ENCODE results near the gene SPATA46.
"Not testable (repeated sequence)": the region's sequence is repeated elsewhere in the genome, so short reads cannot be mapped to it uniquely, and the experiment has no call there.

The SPATA46 gene

DNA sequence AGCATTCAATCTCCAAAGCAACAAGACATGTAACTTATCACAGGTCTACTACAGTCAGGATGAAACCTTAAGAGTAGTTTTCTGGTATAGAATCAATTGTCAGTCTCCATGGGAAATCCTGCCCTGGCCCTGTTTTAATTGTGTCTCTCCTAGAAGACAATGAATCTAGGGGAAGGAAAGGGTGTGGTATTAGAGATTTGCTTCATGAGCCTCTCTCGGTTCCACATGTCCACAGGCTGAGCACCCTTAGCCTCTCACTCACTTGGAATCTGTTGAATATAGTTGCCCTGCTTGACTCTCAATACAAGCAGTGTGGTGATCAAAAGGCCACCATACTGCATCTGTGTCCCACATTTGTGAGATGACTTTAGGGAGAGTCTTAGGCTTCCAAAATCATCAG, 17.7 kb downstream of the SPATA46 start:
- in situ Hi-C loops (cut with MboI; ENCODE audit: low sequenced_read_pairs): no loop called here

DNA sequence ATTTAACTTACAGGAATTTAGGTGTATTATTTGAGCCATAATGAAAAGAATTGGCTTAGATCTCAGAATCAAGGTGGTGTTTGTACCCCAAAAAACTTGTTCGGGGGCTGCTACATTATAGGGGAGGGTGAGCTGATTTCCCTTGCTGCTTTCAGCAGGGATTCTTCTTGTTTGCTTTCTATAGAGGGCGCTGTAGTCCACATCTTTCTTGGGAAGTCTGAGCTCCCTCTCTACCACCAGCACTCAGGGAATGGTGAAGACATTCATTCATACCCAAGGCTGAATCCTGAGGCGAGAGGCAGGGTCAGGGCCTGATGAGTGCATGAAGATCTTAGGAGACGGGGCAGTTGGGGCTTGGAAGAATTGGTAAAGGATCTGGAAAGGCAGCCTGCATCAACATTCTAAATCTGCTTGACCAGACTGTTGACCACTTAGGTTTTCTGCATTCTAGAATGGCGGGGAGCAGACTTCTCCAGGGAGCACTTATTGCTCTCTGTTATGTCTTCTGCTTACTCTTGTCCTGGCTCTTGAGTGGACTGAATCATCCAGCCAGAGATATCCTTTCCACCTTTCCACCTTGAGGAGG, 18.9 kb downstream of the SPATA46 start:
- in situ Hi-C loops (cut with MboI; ENCODE audit: low sequenced_read_pairs): no loop called here

DNA sequence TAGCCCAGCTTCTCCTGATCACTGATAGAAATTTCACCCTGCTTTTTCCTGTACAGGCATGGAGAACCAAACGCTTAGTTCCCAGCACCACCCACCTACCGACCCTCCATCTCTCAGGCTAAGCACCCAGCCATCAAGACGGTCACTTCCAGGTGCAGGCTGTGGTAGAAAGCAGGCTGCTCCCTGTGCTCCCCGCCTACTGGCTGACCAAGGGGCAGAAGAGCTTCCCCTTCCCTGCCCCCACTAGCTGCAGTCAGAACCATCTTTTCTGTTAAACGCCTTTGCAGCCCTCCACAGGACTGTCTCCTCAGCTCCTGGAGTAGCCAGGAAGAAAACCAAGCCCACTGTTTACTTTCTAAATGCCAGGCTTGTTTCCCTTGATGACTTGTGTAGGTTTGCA, 23.0 kb downstream of the SPATA46 start:
- in situ Hi-C loops (cut with MboI; ENCODE audit: low sequenced_read_pairs): no loop called here

DNA sequence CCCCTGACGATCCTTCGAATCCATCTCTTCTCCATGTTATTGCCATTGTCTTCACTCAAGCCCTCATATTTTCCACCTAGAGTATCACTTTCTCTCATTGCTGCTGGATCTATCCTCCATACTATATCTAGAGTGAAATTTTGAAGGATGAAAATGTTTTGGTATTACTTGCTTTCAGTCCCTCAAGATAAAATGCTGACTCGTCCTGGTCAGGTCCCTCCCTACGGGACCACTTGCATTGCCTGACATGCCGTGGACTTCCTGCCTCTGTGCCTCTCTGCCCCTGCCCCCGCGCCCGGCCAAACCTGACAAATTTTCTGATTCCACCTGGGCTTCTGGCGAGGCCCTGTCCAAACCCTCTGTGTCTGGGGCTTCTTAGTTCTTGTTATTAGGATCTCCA, 23.6 kb downstream of the SPATA46 start:
- in situ Hi-C loops (cut with MboI; ENCODE audit: low sequenced_read_pairs): no loop called here

DNA sequence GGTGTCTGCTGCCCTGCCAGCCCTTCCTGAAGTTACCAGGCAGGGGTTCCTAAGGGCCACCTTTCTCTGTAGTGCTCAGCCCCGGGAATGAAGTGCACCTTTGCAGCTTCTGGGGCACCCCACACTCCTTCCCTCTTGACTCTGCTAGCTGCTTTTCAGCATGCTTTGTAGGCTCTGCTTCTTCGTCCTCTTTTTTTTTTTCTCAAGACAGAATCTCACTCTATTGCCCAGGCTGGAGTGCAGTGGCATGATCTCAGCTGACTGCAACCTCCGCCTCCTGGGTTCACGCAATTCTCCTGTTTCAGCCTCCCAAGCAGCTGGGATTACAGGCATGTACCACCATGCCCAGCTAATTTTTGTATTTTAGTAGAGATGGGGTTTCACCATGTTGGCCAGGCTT, 24.8 kb downstream of the SPATA46 start:
- in situ Hi-C loops (cut with MboI; ENCODE audit: low sequenced_read_pairs): not testable (repeated sequence)

DNA sequence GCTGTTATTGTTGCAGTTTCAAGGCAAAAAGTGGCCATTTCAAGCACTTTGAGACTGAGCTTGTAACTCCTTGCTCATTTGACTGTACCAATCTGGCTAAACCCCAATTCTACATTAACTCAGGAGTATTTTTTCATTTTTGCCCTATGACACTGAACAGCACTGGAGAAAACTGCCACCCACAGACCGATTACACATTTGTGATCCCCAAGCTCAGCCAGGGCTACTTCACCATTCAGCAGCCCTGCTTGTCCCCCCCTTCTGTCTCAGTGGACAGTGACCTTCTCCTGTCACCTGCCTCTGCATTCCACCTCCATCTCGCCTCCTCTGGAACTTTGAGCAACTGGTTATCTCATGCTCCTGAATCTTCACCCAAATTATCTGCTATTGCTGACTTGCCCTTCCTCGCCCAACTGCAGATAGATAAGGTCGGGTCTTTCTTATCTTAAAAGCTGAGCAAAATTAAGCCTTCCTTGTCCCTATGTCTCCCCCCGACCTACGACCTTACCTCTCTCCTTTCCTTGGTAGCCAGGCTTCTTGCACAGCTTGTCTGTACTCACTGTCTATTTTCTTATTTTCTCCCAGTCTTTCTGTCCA, 25.3 kb downstream of the SPATA46 start:
- in situ Hi-C loops (cut with MboI; ENCODE audit: low sequenced_read_pairs): no loop called here

DNA sequence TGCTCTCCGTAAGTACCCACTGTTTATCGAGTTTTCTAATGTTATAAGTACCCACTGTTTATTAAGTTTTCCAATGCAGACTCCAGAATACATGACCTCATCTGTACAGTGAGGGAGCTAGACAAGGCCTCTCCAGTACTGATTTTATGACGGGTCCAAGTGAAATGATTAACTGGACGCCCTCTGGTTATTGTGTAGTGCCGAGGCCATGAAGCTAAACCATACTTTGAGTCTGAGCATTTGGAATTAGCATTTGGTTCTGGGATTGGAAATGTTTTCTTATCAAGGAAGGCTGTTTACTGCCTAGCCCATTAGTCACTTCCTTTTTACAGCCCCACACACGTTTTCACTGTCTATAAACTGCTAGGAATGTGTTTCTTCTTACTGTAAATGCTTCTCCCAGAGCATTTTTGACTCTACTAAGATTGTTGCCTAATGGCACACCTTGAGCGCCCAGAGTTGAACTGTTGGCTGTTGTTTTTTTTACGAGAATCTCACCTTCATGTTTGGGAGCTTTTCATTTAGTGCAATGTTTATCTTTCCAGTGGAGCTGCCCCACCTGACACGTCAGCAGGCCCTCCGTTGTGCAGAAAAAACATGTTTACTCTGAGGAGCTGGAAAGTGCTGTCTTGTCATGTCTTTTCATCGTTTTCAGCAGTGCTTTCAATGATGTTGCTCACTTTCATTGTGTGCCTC, 26.9 kb downstream of the SPATA46 start:
- in situ Hi-C loops (cut with MboI; ENCODE audit: low sequenced_read_pairs): no loop called here

DNA sequence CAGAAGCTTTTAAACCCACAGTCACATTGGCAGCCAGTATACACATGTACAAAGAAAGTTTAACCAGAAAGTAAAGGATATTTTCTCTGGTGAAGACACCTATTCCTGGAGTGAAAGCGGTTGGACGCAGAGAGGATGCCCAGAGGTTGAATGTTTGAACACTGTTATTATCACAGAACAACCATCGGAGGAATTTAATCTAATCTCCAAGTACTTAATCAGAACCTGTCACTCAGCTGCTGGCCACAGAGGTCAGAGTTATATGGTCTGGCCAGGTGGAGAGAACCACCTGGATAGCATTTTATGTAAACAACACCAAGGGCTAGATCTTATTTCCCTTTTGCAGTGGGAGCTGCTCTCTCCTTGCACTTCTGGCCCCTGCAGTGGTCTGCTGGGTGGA, 29.4 kb downstream of the SPATA46 start:
- in situ Hi-C loops (cut with MboI; ENCODE audit: low sequenced_read_pairs): no loop called here

DNA sequence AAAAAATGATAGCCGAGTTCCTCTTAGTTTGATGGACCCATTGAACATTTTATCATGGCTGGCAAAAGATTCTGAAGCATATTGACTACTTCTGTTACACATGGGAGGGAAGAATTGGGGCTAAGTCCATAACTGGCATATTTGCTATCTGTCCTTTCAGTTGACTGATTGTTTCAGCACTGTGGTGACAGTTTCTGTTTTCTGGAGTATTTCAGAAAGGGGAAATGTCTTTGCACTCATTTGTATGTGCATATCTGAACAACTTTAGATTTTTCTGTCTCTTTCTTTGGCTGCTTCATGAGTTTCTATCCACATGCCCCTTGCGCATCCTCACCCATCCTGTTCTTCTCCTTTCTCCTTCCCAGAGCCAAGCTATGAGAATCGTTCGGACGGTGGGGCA, 33.2 kb downstream of the SPATA46 start:
- in situ Hi-C loops (cut with MboI; ENCODE audit: low sequenced_read_pairs): no loop called here

DNA sequence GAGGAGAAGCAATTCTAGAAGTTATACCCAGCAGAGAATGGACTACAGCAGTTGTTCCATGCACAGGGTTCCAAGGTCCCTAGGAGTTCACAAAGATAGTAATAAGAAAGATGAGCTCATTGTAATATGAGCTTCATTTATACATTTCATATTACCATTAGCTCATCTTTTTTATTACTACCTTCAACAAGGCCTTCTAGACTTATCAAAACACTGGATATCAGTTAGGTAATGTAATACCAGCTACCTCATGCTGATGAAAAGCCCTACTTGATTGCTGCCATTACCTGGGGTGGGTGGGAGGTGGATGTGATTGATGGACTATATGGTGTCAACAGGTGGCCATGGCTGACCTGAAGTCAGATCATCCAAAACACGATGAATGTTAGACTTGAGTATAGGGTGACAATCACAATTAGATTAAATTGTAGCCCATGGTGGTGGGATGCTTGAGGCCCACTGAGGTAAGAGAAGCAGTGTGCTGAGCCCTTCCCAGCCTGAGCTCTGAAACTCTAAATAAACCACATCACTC, 34.1 kb downstream of the SPATA46 start:
- in situ Hi-C loops (cut with MboI; ENCODE audit: low sequenced_read_pairs): no loop called here

DNA sequence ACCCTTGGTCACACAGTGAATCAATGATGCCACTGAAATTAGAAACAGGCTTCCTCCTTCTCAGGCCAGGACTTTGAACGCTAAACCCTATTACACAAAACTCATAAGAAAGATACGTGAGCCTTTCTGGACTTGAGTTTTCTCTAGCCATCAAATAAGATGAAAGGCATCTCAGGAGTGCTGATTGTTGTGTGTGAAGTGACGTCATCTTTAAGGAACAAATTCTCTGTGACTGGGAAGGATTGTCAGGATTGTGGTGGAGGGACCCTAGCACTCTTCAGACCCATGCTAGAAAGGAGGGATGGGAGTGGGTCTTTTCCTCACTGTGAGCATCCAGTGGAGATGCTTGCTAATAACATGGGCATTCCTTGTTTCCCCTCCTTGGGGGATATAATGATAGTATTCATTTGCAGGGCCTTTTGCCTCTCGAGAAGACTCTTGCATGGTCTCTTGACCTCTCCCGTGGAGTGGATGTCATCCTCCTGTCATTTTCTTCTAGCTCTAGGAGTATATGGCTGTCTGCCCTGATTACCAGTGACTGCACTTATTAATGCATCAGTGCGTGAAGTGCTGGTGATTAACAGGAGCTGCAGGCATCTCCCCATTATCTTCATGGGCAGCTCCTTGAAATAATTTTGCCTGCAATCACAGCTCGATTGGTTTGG, 39.9 kb downstream of the SPATA46 start:
- in situ Hi-C loops (cut with MboI; ENCODE audit: low sequenced_read_pairs): no loop called here

DNA sequence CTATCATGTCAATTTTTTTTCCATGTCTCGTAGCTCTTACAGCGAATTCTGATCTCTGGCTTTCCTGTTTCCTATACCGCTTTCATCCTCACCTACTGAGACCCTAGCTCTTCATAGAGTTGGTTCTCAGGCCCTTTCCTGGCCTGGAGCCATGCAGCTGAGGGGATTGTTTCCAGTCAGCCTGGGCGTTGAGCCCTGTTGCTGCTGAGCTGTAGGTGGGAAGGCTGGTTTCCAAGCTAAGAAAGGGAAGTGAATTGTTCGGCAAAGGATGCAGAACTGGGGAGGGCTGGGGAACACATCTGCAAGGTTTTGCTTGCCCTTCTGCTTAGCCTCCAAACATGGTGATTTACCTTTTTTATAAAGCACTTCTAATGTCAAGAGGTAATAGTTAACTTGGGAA, 41.5 kb downstream of the SPATA46 start:
- in situ Hi-C loops (cut with MboI; ENCODE audit: low sequenced_read_pairs): no loop called here

DNA sequence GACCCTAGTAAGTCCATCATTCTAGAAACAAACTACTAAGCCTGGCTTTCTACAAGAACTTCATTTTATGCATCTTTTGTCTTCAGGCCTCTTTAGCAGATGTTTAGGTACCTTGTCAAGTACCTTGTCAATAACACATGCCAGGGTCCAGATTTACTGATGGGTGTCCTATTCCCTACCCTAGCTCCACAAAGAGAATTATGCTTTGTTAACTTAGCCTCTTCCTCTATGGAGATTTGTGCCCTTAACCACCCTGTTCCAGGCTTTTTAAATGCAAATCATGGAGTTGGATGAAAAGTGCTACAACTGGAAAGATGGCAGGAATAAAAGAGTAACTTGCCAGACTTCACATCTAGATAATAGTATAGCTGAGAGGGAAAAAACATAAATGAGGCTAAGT, 42.7 kb downstream of the SPATA46 start:
- in situ Hi-C loops (cut with MboI; ENCODE audit: low sequenced_read_pairs): no loop called here

DNA sequence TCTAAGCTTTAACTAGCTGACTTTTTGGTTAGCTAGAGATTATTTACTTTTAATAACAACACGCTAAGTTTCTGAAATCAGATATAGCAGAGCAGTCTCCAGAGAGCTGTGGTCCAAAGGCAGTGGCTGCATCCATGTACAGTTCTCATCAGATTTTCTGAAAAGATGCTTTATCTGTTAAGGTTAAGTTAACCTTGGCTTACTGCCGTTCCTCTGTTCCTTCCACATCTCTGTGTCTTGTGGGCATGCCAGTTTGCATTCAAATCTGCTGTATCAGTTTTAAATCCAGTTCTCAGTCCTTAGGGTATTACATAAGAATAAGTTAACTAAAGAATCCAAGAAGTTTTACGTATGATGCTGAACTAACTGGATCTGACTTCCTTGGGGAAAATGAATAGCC, 46.8 kb downstream of the SPATA46 start:
- in situ Hi-C loops (cut with MboI; ENCODE audit: low sequenced_read_pairs): no loop called here

DNA sequence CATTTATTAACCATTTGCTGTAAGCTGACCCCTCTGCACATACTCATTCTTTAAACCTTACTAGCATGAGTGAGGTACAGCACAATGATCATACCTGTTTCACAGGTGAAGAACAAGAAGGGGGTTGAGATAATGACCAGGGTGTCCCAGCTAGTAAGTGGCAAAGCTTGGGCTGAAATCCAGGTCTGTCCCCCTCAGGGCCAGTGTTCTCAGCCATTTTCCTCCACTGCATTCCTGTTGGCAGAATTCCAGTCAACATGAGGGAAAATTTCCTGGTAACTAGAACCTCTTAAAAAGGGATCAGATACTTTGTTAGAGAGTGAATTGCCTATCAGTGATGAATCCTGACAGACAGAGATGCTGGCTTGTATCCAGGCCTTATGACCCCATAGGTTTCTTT, 48.1 kb downstream of the SPATA46 start:
- in situ Hi-C loops (cut with MboI; ENCODE audit: low sequenced_read_pairs): no loop called here

DNA sequence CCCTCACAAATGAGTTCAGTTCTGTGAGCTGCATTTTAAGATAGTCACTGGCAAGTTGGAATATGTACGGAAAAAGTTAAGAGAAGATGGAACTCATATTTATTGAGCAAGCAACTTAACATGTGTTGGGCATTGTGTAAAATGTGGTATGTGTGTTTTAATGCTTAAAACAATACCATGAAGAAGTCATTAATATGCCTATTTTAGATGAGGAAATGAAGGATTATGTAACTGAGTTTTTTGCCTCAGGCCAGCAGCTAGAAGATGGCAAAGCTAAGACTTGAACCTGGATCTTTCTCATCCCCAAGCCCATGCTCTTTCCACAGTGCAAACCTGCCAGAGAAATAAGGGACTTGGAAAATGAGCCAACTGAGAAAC, 48.9 kb downstream of the SPATA46 start:
- in situ Hi-C loops (cut with MboI; ENCODE audit: low sequenced_read_pairs): no loop called here

DNA sequence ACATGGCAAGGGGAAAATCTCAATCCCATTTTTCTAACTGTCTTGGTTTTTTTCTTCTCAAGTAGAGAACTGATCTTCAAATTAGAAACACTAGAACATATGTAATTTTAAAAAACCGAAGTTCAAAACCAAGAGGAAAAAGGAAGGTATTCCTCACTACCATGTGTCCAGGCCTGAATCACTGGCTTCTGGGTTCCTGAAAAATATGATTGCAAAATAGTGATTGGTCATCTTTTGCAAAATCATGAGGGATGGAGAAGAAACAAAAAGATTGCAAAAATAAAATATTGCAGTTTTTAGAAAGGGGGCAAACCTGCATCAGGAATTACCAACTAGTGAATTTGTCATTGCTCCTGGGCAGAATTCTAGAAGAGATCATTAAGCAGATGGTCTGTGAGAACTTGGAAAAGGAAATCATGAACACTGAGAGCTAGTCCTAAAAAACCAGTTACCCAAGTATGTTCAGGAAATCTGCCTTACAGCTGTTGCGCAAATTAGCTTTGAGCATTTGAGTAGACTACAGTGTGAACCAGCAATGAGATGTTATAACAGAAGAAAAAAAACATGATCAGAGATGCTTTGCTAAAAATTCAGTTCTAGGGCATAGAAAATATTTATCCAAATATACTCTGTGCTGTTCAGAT, 49.4 kb downstream of the SPATA46 start:
- in situ Hi-C loops (cut with MboI; ENCODE audit: low sequenced_read_pairs): no loop called here

DNA sequence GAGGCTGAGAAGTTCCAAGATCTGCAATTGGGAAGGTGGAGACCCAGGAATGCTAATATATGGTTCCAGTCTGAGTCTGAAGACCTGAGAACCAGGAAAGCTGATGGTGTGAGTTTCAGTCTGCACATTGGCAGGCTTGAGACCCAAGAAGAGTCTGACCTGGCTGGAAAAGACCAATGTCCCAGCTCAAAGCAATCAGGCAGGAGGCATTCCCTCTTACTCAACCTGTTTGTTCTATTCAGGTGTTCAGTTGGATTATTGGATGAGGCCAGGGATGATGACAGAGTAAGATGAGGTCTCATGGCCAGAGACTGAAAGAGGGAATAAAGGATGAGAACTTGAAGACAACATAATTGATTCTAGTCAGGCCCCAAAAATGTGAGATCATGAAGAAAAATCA, 50.1 kb downstream of the SPATA46 start:
- in situ Hi-C loops (cut with MboI; ENCODE audit: low sequenced_read_pairs): no loop called here

DNA sequence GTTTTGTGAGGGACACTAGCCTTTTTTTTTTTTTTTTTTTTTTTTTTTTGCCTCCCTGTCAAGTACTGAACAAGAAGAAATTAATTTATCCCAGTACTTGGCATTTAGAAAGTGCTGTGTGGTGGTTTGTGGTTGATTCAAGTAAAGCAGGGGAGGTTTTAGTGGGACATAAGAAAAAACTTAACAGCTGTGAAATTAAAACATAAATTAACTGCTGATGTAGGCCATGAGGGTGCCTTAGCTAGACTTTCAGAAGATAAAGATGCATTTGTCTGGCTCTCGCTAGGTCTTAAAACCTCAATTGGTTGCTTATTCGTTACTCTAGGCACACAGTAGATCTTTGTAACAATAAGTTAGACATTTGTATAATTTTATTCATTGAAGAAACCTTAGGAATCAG, 52.3 kb downstream of the SPATA46 start:
- in situ Hi-C loops (cut with MboI; ENCODE audit: low sequenced_read_pairs): no loop called here

Data from HL-60/S4 treated with retinoic acid at 250 ng/mL for 4 days and 3 days (cell line).